HUES64 (cell line): Measurements from ENCODE around the gene RAX.

ENCODE experiments used
- H3K27ac ChIP-seq: 2 replicates; pipeline ENCODE4 v1.7.0; 2013; ENCODE audit warnings: low read depth, low read length, inconsistent platforms
- H3K27me3 ChIP-seq: 2 replicates; pipeline ENCODE4 v1.6.1; 2013; ENCODE audit warnings: mild to moderate bottlenecking, low read length; ENCODE audit not compliant: insufficient read depth
- H3K36me3 ChIP-seq: 2 replicates; pipeline ENCODE4 v1.6.1; 2013; ENCODE audit warnings: mild to moderate bottlenecking, low read length; ENCODE audit not compliant: insufficient read depth
- H3K4me1 ChIP-seq: 2 replicates; pipeline ENCODE4 v1.6.1; 2013; ENCODE audit warnings: mild to moderate bottlenecking, low read length, moderate library complexity; ENCODE audit not compliant: insufficient read depth
- H3K4me3 ChIP-seq: 2 replicates; pipeline ENCODE4 v1.5.1; 2013; ENCODE audit warnings: mild to moderate bottlenecking, low read length, moderate library complexity
- H3K9ac ChIP-seq: 2 replicates; pipeline ENCODE4 v1.6.1; 2013; ENCODE audit warnings: mild to moderate bottlenecking, low read depth, low read length
- H3K9me3 ChIP-seq: 2 replicates; pipeline ENCODE4 v1.6.1; 2013; ENCODE audit warnings: low read depth, low read length; ENCODE audit not compliant: insufficient read depth
- WGBS: fragments of 150-250, 120-280 bp; methylation state at CpG from one replicate; pipeline ENCODE4 v1.1.7; 2013; ENCODE audit warnings: missing lambda C conversion rate; 5-methylcytosine and 5-hydroxymethylcytosine counted together

RAX gene

DNA sequence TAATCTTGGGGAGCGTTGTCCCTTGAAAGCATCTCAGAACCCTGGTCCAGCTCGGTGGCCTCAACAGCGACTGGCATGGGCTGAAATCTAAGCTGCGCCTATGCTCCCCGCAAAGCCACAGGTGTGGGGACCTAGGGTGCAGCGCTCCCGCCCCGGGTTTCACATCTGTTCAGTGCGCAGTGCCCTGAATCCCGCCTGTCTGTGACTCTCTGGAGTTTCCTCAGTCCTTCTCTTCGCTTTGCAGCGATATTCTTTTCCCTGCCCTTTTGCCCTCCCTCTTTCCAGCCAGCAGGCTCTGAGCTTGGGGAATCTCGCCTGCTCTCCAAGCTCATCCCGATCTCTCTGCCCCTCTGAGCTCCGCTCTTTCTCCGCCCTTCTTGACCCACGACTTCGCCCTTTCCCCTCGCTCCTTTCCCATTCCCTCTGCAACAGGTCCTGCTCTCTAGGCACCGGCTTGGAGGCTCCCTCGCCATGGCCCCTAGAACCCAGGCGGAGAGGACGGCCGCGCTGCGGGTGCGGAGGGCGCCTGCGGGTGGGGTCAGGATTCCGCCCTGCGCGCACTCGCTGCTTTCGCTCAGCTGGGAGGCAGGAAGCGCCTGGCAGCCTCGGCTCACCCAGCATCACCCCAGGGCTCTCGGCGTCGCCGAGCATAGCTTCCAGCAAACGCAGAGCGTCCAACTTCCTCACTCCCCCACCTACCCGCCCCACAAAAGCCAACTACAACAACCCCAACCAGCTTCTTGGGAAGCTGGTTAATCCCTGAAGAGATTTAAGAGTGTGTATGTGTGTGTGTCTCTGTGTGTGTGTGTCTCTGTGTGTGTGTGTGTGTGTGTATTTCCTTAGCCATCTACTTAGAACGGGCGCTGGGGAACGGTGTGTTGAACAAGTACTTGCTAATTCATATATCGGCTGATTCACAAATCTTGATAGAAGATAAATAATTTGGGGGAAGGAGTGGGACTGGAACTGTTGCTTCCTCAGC lies 52.2 kb downstream of the RAX start:
- Histone ChIP-seq H3K27me3 (peaks cover 100% of the 10 kb centered on the region), H3K27ac (no peak overlapping the region), H3K4me1 (peaks cover 5% of the 10 kb centered on the region; the same call in 1 of the 2 replicates), H3K36me3 (no peaks in the 10 kb centered on the region), H3K9ac (no peak overlapping the region), H3K9me3 (no peaks in the 10 kb centered on the region), H3K4me3 (peak overlapping the region; percentile 54)
- 4% methylated on average over 47 of the region's 47 CpGs for WGBS

GRCh38 chr18:59220164-59220783 lies 53.0 kb downstream of the RAX start:
- no peak overlapping the region for H3K9ac ChIP-seq
- H3K9me3 ChIP-seq = no peaks in the 10 kb centered on the region
- H3K4me1 ChIP-seq = peaks cover 5% of the 10 kb centered on the region; the same call in 1 of the 2 replicates
- H3K27me3 ChIP-seq = peaks cover 100% of the 10 kb centered on the region
- no peak overlapping the region for H3K27ac ChIP-seq
- no peaks in the 10 kb centered on the region for H3K36me3 ChIP-seq
- WGBS = under 1% methylated on average over 46 of the region's 46 CpGs
- peak overlapping the region; percentile 54 for H3K4me3 ChIP-seq

DNA sequence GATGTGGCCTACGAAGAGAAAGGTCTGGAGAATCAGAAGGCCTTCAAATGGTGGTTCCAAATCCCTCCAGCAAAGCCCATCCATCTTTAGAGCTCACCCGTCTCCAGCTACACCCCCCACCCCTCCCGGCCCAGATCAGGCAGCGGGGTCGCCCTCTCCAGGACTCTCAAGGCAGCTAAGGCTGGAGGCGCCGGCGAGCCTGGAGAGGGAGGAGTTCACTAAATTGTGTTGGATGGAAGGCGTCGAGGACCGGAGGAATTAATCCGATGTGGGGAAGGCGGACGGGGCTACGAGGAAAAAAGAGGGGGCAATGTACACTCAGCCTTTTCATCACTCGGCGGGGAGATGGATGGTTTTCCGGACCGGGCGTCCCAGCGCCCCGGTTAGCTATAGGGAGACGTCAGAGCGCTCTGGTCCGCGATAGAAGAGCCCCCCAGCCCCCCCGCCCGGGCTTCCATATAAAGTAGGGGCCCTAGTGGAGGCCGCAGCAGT lies 53.5 kb downstream of the RAX start, which contains the start of gene GRP:
Gene GRP, plus strand, starts transcription at position 487 of the 492 bp plus-strand sequence. CDS start 108 bp downstream, outside the sequence.
- H3K9me3 ChIP-seq = no peaks in the 10 kb centered on the region
- H3K27me3 ChIP-seq = peaks cover 98% of the 10 kb centered on the region
- no peak within 1 kb of the TSS for H3K27ac ChIP-seq
- peak within 1 kb of the TSS; percentile 54 for H3K4me3 ChIP-seq
- H3K9ac ChIP-seq = no peak within 1 kb of the TSS
- H3K4me1 ChIP-seq = peaks cover 5% of the 10 kb centered on the region; the same call in 1 of the 2 replicates
- WGBS = 1% methylated on average over 29 of the region's 29 CpGs
- H3K36me3 ChIP-seq = no peaks in the 10 kb centered on the region

DNA sequence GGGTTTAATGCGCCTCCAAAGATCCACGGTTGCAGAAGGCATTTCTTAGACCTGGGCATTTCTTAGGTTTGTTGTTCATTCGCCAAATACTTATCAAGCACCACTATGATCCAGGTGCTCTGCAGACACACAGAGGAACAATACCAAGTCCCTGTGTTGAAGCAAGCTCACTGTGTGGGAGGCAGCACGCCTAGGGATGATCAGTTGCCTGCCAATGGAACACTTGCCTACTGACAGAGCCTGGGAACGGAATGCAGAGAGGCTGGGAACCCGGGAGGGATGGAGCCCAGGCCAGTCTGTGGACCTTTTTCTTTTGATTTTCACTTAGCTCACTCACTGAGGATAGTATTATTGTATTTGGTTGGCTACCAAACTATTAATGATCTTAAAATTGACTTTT lies 55.2 kb downstream of the RAX start:
- peaks cover 5% of the 10 kb centered on the region; the same call in 1 of the 2 replicates for H3K4me1 ChIP-seq
- no peaks in the 10 kb centered on the region for H3K36me3 ChIP-seq
- 77% methylated on average over 6 of the region's 6 CpGs for WGBS
- H3K9me3 ChIP-seq = no peaks in the 10 kb centered on the region
- H3K27me3 ChIP-seq = peaks cover 87% of the 10 kb centered on the region
- no peak overlapping the region for H3K4me3 ChIP-seq
- no peak overlapping the region for H3K27ac ChIP-seq
- H3K9ac ChIP-seq = no peak overlapping the region
